SU-DHL-6 (cell line): ENCODE results near the gene GALNT17.

Experiments
- H2AFZ ChIP-seq: fragments of 200-600 bp; sonication (generic); 2 replicates; pipeline ENCODE4 v1.6.1; 2014; ENCODE audit warnings: low read depth, mild to moderate bottlenecking, moderate library complexity, mixed read lengths, antibody characterized with exemption, low read length; ENCODE audit not compliant: severe bottlenecking
- H3F3A ChIP-seq: fragments of 200-600 bp; shearing (Covaris generic); 2 replicates; pipeline ENCODE4 v1.6.0; 2016; ENCODE audit warnings: antibody characterized with exemption, mild to moderate bottlenecking; ENCODE audit not compliant: insufficient read depth
- H3K27ac ChIP-seq: fragments of 200-600 bp; sonication (generic); 2 replicates; pipeline ENCODE4 v1.5.1; 2016; ENCODE audit warnings: low read depth, mild to moderate bottlenecking, low read length, moderate library complexity, mixed read lengths
- H3K27me3 ChIP-seq: fragments of 200-600 bp; sonication (generic), shearing (Covaris generic); 2 replicates; pipeline ENCODE4 v1.6.0; 2014; ENCODE audit warnings: mild to moderate bottlenecking, low read length
- H3K36me3 ChIP-seq: fragments of 200-600 bp; sonication (generic); 2 replicates; pipeline ENCODE4 v1.6.1; 2014; ENCODE audit warnings: mild to moderate bottlenecking, low read length, mixed read lengths
- H3K4me2 ChIP-seq: fragments of 300-600, 200-600 bp; shearing (Covaris generic), sonication (generic); 2 replicates; pipeline ENCODE4 v1.6.0; 2014; ENCODE audit warnings: low read length, low read depth, mild to moderate bottlenecking; ENCODE audit not compliant: poor library complexity, severe bottlenecking
- H3K4me3 ChIP-seq: fragments of 200-600 bp; sonication (generic); 2 replicates; pipeline ENCODE4 v1.5.1; 2014; ENCODE audit warnings: antibody characterized with exemption, low read length, mild to moderate bottlenecking, mixed read lengths; ENCODE audit not compliant: insufficient read depth, poor library complexity, severe bottlenecking
- H3K79me2 ChIP-seq: fragments of 200-600 bp; sonication (generic); 2 replicates; pipeline ENCODE4 v1.6.1; 2014; ENCODE audit warnings: mild to moderate bottlenecking, low read length, moderate library complexity; ENCODE audit not compliant: insufficient read depth
- H3K9ac ChIP-seq: fragments of 200-600 bp; sonication (generic); 2 replicates; pipeline ENCODE4 v1.7.0; 2014; ENCODE audit warnings: mild to moderate bottlenecking, low read length
- H3K9me2 ChIP-seq: fragments of 200-600 bp; sonication (generic); replicated peaks from 2 replicates; pipeline ENCODE4 v1.6.1; 2014; ENCODE audit warnings: low read length; ENCODE audit not compliant: insufficient read depth
- H3K9me3 ChIP-seq: fragments of 200-600 bp; sonication (generic); 2 replicates; pipeline ENCODE4 v1.6.1; 2014; ENCODE audit warnings: low read length, mixed read lengths; ENCODE audit not compliant: insufficient read depth
- H4K20me1 ChIP-seq: fragments of 200-600 bp; sonication (generic); 2 replicates; pipeline ENCODE4 v1.6.1; 2014; ENCODE audit warnings: low read depth, mild to moderate bottlenecking, antibody characterized with exemption, low read length, moderate library complexity, mixed read lengths
- CTCF ChIP-seq: fragments of 200-600 bp; sonication (generic); IDR thresholded peaks from one replicate; pipeline ENCODE4 v1.5.1; 2017; ENCODE audit warnings: antibody characterized with exemption, mild to moderate bottlenecking, low read length, moderate library complexity; ENCODE audit not compliant: insufficient read depth, poor library complexity, severe bottlenecking
- EZH2phosphoT487 ChIP-seq: fragments of 200-600 bp; sonication (generic), shearing (Covaris generic); conservative IDR thresholded peaks from 2 replicates; pipeline ENCODE4 v1.6.1; 2018; ENCODE audit warnings: mild to moderate bottlenecking, antibody characterized with exemption, low read length, moderate library complexity, mixed read lengths

GALNT17 gene

DNA sequence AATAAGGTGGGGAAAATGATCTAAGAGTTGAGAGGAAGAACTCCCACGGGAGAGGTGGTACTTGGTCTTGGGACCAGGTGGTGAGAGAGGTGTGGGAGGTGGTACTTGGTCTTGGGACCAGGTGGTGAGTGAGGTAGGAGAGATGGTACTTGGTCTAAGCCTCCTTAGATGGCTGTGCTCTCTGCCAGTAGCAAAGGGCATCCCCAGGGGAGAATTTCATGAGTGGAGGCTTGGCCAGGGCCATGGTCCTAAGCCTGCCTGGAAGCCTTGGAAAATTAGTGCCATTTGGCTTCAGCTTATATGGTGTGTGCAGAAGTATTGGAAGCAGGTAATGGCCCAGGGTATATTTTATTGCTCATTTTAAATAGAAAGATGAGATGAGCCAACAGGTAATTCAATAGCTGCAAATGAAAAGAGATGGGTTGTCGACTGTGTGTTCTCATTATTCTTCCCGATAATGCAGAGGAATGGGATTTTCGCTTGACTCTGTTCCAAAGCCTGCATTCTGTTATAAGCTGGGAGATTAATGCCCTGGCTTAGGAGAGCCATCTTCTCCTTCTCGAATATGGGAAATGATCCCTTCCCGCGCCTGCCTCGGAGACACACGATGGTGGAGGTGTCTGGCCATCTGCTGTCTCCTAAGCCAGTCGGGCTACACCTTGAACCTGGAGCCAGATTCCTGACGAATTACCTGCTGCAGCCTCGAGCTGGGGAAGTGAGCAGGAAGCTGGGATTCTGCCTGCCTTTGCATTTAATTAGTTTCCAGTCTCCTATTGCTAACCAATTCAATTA is 287.8 kb downstream of the GALNT17 start:
- no peaks in the 10 kb centered on the region for H3K36me3 ChIP-seq
- TF ChIP-seq EZH2phosphoT487 (no peak), CTCF (no peak)
- no peaks in the 10 kb centered on the region for H4K20me1 ChIP-seq
- H3F3A ChIP-seq, result no peaks in the 10 kb centered on the region
- H3K9me2 ChIP-seq, result no peaks in the 10 kb centered on the region
- H3K9ac ChIP-seq, result no peak overlapping the region
- no peak overlapping the region for H2AFZ ChIP-seq
- H3K27me3 ChIP-seq, result no peaks in the 10 kb centered on the region
- H3K4me2 ChIP-seq, result no peak overlapping the region
- H3K9me3 ChIP-seq, result no peaks in the 10 kb centered on the region
- no peak overlapping the region for H3K4me3 ChIP-seq
- H3K27ac ChIP-seq, result no peak overlapping the region
- no peaks in the 10 kb centered on the region for H3K79me2 ChIP-seq

DNA sequence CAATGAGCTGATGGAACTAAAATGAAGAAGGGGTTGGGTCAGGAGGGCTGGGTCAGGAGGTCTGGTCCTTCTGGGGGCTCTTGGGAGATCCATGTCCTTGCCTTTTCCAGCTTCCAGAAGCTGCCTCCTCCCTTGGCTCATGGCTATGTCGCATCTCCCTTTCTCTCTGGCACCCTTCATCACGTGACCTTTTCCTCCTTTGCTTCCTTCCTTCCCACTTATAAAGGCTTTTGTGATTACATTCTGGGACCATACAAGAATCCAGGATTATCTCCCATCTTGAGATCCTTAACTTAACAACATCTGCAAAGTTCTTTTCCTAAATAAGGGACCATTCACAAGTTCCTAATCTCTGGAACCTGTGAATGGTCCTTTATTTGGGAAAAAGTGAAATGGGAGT is 290.2 kb downstream of the GALNT17 start:
- Histone ChIP-seq H3F3A (no peaks in the 10 kb centered on the region), H3K79me2 (no peaks in the 10 kb centered on the region), H3K4me2 (no peak overlapping the region), H3K27me3 (no peaks in the 10 kb centered on the region), H3K27ac (no peak overlapping the region), H3K9me2 (no peaks in the 10 kb centered on the region), H3K36me3 (no peaks in the 10 kb centered on the region), H3K4me3 (no peak overlapping the region), H3K9me3 (no peaks in the 10 kb centered on the region), H4K20me1 (no peaks in the 10 kb centered on the region), H3K9ac (no peak overlapping the region), H2AFZ (no peak overlapping the region)
- TF ChIP-seq CTCF (no peak), EZH2phosphoT487 (no peak)

GRCh38 chr7:71424166-71425035 is 292.5 kb downstream of the GALNT17 start:
- Histone ChIP-seq H3K27ac (no peak overlapping the region), H3K36me3 (no peaks in the 10 kb centered on the region), H3K9ac (no peak overlapping the region), H3F3A (no peaks in the 10 kb centered on the region), H2AFZ (no peak overlapping the region), H4K20me1 (no peaks in the 10 kb centered on the region), H3K9me3 (no peaks in the 10 kb centered on the region), H3K4me2 (no peak overlapping the region), H3K27me3 (no peaks in the 10 kb centered on the region), H3K4me3 (no peak overlapping the region), H3K9me2 (no peaks in the 10 kb centered on the region), H3K79me2 (no peaks in the 10 kb centered on the region)
- no peak for TF ChIP-seq EZH2phosphoT487
